GM12872 (cell line): ENCODE results near the gene PITPNC1.

Source experiments
- CTCF ChIP-seq: IDR thresholded peaks from 3 replicates; pipeline ENCODE4 v1.5.1; 2011; ENCODE audit warnings: low read depth, mild to moderate bottlenecking, low read length, moderate library complexity; ENCODE audit not compliant: insufficient read depth

PITPNC1 gene

GRCh38 chr17:67476787-67477335 is 99.8 kb downstream of the PITPNC1 start:
- TF ChIP-seq CTCF, result no peak

- no peak for TF ChIP-seq CTCF
These were observed 100.6 kb downstream of the PITPNC1 start for GRCh38 chr17:67477687-67478086.

GRCh38 chr17:67478401-67479041 is 101.4 kb downstream of the PITPNC1 start:
- TF ChIP-seq CTCF, result no peak

- TF ChIP-seq CTCF, result no peak
These were observed 102.1 kb downstream of the PITPNC1 start for GRCh38 chr17:67479148-67479547.

- TF ChIP-seq CTCF, result no peak
These were observed 104.7 kb downstream of the PITPNC1 start for GRCh38 chr17:67481808-67482207.

- TF ChIP-seq CTCF, result no peak
These were observed 105.7 kb downstream of the PITPNC1 start for GRCh38 chr17:67482764-67483163.

- TF ChIP-seq CTCF, result no peak
These were observed 107.2 kb downstream of the PITPNC1 start for GRCh38 chr17:67484261-67484660.

GRCh38 chr17:67485666-67486065 is 108.6 kb downstream of the PITPNC1 start:
- TF ChIP-seq CTCF, result no peak
